Keratinocyte (primary cell): ENCODE data around the gene PCMTD2.

ENCODE experiments used
- CTCF ChIP-seq, 3 experiments: IDR thresholded peaks in 1 of 3; conservative IDR thresholded peaks in 1 of 3; optimal IDR thresholded peaks in 1 of 3; 2 replicates in 2 of 3; 3 replicates in 1 of 3; pipeline versions ENCODE3 to v1.5.1; 2011; ENCODE audit warnings: low read length in 3 of 3, mild to moderate bottlenecking in 3 of 3, moderate library complexity in 2 of 3, control low read depth in 1 of 3, inconsistent platforms in 1 of 3; ENCODE audit not compliant: insufficient read depth in 2 of 3; ENCODE audit errors: extremely low read depth in 1 of 3
- EZH2 ChIP-seq: IDR thresholded peaks from one replicate; pipeline ENCODE4 v1.6.1; 2012; ENCODE audit warnings: inconsistent platforms, mild to moderate bottlenecking, low read length, moderate library complexity

GRCh38 chr20:64273109-64273508, 17.6 kb downstream of the PCMTD2 start:
- no peak for TF ChIP-seq CTCF (optimal IDR thresholded peaks at IDR 0.05 in 1 of 3, IDR thresholded peaks at IDR 0.05 in 1 of 3, conservative IDR thresholded peaks at IDR 0.05 in 1 of 3; ENCODE audit: extremely low read depth in 1 of 3, insufficient read depth in 2 of 3, low read length in 3 of 3)
- TF ChIP-seq EZH2, result no peak
